Globus pallidus (tissue), 1 donor: ENCODE measurements around the gene CCDC71.

Source experiments
- DNase-seq: peaks from one replicate; pipeline ENCODE4 v3.0.0-alpha.2; 2015; ENCODE audit warnings: low spot score

Gene CCDC71

DNA sequence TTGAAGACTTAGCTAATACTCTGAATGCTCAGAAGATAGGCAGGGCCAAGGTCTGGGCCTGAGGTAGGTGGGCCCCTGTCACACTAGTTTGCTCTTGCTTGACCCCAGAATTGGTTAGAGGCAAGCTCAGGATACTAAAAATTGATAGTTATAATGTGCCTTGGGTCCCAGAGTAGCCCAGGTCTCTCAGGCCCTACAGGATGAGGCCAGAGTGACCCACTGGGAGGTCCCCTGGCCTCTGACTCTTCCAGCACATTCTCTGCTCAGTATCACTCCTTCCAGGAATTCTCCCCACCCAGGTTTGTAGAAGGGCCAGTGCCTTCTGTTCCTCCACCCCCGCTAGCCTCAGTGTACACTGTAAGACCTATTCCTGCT lies 4.6 kb upstream of the CCDC71 start:
- DNase-seq, result no peak

DNA sequence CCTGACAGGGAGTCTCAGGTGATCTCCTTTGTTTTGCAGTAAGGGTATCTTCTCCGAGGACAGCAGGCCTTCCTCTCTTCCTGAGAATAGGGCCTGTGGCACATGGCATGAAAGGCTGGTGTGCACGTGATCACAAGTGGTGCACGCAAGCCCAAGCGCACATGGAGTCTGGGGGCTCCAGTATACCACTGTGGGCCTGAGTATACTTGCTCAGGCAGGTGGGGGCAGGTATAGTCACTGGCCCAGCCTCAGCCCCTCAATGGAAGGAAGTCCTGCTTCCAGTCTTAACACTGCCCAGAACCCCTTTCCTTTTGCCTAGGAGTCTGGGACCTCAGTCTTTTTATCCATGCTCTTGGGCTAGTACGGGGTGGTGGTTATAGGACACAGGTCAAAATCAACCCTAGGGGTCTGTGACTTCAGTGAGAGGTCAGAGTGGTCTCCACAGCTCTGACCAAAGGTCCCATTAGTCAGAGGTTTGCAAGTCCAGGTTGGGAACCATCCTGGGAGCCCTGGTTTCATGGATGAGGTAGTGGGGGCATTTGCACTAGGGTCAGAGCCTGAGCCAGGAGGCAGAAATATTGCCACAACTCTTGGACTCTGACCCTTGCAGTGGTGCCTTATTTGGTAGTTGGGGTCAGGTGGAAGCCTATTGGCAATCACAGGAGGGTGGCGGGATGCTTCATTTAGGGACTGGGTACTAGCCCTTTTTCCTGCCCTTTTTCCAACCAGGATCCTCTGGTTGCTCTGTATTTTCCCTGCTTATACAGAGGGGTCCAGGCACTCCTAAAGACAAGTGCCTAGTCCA lies 823 bp upstream of the CCDC71 start:
- DNase-seq, result no peak

DNA sequence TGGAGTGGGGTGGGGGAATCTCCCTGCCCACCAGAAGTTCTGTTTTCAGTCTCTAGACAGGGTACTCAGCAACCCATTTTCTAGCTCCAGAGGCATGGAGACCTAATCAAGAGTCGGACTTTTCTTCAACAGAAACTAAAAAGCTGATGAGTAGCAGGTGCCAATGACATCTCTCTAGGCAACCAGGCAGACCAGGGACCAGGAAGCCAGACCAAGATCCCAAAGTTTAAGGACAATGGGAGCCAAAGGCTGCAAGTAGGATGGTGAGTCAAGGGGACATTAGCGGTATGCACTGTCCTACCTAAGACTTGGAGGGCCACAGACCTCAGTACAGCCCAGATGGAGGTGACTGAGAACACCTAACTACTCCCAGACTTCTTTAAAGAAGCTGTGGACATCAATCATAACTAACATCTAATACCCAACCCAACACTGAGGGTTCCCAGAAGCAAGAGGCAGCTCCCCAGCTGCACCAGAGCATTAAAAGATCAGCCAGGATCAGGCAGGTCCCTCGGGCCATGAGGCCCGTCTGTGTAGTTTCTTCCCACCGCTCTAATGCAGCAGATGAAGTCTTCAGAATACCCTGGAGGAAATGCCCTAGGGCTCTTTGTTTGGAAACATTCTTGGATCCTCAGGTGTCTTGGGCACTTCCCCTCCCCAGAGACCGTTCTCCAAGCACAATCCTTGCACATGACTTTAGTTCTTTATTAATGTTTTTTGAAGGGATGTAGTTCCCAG lies 979 bp downstream of the CCDC71 start:
- no peak for DNase-seq

DNA sequence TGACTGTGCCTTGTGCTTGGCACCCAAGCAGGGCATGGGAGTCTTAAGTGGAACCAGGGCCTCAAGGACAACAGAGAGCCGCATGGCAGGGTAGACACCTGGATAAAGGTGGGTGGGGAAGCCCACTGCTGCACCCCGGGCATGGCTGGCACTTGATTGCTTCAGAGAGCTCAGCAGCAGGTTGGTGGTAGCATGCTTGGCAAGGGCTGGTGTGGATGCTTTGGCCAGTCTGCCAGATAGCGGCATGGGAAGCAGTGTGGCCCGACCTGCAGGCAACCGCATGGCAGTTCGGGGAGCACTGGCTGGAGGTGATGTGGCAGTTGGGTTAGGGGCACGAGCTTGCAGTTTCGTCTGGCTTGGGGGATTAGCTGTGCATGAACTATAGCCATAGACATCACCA lies 2.5 kb downstream of the CCDC71 start:
- no peak for DNase-seq

DNA sequence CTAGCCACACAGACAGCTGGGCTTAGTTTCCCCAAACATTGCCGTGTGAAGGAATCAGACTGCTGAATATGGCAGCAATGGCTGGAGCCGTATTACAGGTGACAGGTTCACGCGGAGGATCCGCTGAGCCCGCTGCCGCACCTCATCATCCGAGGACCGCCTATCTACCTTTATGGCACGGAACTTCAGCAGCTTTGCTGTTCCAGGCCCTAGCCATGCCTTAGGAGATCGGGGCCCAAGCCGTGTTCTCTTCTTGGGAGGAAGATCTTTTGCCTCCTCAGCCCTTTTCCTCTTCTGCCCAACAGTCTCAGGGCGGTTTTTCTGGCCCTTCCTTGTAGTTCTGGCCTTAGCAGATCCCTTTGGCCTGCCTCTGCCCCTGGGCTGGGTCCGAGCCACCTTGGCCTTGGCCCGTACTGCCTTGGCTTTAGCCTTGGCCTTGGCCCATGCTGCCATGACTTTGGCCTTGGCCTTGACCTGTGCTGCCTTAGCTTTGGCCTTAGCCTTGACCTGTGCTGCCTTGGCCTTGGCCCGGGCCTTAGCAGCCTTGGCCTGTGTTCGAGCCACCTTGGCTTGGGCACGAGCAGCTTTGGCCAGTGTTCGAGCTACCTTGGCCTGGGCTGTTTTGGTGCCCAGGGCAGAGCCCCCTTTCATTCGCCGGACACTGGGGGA lies 3.2 kb downstream of the CCDC71 start:
- no peak for DNase-seq

DNA sequence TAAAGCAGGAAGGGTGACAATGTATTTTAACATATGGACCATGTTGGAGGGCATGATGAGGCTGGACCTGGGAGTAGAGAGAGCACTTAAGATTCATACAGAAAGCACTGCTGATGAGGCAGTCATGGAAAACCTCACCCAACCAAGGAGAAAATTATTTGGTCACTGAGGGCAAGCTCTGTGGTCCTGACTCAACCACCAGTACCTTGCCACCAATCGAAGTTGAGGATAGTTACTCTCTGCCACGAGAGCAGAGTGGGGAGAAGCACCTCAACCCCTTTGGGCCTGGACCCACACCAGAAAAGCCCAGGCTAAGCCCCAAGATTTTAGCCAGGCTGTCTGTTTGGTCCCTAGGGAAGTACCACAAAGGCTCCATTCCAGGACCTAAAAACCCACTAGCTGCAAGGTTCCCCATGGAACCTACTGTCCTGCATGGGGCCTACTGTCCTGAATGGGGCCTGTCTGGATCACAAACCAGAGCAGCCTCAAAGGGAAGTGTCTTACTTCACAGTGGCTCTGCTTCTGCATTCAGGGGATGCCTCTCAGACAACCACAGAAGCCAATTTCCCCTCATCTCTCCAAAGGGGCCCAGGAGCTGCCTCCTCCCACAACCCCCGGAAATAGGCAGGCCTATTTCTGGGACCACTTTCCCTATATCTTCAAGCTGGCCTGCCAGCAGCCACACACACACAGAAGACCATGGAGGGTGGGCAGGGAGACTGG lies 4.2 kb downstream of the CCDC71 start:
- peak; percentile 31 for DNase-seq

DNA sequence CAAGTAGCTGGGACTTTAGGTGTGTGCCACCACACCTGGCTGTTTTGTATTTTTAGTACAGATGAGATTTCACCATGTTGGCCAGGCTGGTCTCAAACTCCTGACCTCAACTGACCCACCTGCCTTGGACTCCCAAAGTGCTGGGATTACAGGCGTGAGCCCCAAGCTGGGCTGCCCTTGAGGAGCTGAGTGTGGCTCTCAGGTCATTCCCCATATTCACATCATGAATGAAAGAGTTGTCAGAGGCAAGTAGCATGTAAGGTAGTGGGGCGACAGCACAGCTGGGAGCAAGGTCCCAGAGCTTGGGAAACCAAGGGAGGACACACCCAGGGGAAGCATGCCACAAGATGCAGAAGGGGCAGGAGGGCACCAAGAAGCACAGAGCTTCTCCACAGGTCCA lies 4.9 kb downstream of the CCDC71 start:
- DNase-seq, result no peak

DNA sequence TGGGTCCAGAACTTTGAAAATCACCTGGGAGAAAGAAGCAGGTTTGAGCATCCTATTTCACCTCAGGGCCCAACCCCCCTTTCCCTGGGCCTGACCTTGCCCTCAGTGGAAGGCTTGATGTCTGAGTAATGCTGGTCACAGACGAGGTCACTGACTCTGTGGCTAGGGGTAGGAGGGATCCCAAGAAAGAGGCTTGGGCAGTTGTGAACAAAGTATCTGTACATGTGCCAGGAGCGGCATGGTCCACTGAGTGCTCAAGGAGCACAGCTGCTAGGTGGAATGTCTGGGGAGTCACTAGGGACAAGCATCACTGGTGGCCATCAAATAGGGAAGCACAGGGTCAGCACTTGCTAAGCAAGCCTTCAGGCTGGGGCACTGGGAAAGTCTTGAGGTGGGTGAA lies 7.3 kb downstream of the CCDC71 start:
- no peak for DNase-seq

DNA sequence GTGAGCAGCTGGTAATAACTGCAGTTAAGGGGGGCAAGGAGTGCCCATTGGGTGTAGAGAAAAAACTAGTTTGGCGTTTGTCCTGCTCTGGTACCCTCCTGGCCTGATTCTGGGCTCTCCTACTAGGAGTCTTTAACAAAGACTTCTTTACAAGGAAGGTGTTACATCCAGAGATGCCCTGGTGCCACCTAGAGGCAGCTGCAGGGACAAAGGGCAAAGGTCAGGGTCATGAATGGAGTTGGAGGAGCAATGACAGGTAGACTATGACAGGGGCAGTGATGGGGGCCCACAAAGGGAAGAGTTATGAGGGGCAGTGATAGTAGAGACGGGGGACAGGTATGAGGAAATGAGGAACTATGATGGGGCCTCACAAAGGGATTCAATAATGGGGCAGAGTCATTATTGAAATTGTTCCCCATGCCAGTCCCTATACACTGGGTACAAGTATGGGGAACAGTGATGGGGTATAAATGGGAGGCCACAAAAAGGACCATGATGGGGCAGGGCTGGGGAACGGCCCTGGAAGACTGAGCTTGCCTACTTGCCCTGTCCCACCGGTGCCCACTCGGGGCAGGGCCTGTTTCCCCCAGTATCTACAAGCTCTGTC lies 7.9 kb downstream of the CCDC71 start:
- no peak for DNase-seq

DNA sequence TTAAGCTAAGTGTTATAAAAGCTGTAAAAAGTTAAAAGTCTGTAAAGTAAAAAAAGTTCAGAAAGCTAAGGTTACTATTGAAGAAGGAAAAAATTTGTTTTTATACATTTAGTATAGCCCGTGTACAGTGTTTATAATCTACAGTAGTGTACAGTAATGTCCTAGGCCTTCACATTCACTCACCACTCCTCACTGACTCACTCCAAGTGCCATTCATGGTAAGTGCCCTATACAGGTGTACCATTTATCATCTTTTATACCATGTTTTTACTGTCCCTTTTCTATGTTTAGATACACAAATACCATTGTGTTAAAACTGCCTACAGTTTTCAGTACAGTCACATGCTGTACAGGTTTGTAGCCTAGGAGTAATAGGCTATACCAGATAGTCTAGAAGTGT lies 8.8 kb downstream of the CCDC71 start:
- DNase-seq, result no peak

DNA sequence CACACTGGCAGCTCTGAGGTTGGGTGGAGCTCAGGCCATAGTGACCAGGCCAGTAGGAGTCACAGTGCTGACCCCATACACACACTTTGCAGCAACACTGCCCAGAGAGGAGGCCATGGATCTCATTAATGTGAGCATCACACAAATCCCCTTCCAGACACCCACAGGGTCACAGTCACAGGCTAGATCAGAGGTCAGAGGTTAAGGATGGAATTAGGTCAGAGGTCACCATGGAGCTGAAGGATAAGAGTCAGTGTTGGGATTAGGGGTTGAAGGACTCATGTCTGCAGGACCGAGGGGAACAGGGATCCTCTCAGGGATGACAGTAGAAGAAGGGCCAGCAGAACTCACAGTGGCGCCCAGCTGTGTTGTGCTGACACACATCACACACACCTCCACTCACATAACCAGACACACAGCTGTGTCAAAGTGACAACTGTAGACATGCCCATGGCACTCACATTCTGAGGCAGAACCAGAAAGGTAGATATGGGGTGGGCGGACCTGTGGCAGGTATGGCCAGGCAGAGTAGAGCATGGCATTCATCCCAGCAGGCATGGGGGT lies 12.7 kb downstream of the CCDC71 start:
- DNase-seq, result no peak

DNA sequence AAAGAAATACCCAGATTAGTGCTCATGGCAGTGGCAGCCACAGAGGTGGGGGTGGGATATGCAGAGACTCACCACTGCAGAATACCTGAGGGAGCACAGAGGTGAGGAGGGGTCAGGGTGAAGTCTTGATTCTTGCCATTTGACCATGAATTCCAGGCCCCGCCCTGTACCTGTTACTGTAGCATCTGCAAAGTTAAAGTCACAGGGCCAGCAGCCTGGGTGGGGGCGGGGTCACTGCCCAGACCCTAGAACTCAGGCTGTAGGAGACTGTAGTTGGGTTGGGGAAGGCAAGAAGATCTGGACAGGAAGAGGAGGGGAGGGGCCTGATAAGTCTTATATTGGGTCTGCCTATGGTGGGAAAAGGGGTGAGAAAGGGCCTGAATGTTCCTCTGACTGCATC lies 14.5 kb downstream of the CCDC71 start:
- no peak for DNase-seq

DNA sequence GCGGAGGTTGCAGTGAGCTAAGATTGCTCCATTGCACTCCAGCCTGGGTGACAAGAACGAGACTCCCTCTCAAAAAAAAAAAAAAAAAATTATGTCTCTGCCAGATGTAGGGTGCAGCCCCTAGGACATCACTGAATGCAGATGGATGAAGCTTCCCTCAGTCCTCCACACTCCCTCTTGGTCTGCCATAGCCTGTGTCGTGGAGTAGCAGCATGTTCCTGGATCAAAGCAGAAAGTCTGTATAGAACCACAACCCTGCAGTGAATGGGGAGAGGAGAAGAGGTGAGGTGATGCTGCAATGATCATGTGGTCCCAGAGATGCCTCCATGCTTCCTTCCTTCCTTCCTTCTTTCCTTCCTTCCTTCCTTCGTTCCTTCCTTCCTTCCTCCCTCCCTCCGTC lies 18.0 kb downstream of the CCDC71 start:
- no peak for DNase-seq

DNA sequence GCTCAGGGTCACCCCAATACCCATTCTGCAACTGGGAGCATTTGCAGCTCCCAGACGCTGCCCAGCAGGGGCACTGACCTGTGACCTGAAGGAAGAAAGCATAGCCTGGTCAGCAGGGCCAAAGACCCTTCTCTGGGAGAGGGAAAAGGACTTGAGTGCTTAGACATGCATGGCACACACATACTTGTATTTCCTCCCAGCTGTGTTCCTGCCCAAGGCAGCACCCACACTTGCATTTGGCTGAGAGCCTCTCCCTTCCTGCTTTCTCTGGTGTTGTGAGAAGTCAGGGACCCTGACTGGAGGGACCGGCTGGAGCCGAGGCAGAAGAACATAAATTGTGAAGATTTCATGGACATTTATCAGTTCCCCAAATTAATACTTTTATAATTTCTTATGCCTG lies 26.1 kb downstream of the CCDC71 start:
- DNase-seq, result no peak

DNA sequence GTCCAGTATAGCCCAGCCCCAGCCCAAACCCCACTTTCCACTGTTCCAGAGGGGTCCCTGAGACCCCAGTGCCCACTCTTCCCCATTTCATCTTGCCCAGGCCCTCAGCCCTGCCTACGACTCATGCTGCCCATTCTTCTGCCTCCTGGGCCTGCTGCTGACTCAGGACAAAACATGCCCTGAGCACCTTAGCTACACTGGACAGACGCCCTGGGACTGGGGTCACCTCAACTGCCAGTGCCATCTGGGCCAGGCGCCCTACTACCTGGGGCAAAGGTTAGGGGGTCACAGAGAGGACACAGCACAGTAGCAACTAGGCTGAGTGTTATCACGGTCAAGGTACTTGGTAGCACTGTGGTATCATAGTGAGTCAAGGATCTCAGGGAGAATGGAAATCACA lies 30.6 kb downstream of the CCDC71 start:
- no peak for DNase-seq

DNA sequence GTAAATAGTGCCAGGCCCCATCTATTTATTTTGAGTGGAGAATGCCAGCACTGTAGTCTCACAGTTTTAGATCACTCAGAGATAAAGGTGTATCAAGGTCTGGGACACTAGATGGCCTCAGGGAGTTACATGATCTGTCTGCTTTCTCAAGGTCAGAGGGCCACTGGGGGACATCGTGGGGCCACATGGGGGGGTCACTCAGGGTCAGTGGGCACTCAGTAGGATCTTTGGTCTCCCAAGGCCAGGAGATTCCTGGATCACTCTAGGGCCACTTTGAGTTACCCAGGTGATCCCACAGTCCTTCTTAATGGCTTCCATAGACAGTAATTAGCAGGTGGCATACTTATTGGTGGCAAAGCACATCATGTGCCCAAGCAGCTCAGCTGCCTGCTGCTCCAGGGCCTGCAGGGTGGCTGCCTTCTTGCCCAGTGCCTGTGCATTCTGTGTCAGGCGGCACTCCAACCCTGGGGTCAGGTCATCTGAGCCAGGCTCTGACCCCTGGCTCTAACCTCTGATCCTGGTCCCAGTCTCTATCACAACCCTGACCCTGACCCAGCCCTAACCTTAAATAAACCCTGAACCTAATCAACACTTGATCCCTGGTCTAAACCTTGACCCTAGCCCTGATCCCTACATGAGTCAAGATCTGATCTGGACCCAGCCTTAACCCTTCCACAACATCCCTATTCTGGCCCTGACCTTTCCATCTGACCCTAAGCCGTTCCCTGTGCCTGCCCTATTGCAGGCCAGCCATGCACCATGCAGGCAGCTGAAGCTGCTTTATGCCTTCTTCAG lies 31.5 kb downstream of the CCDC71 start:
- no peak for DNase-seq

DNA sequence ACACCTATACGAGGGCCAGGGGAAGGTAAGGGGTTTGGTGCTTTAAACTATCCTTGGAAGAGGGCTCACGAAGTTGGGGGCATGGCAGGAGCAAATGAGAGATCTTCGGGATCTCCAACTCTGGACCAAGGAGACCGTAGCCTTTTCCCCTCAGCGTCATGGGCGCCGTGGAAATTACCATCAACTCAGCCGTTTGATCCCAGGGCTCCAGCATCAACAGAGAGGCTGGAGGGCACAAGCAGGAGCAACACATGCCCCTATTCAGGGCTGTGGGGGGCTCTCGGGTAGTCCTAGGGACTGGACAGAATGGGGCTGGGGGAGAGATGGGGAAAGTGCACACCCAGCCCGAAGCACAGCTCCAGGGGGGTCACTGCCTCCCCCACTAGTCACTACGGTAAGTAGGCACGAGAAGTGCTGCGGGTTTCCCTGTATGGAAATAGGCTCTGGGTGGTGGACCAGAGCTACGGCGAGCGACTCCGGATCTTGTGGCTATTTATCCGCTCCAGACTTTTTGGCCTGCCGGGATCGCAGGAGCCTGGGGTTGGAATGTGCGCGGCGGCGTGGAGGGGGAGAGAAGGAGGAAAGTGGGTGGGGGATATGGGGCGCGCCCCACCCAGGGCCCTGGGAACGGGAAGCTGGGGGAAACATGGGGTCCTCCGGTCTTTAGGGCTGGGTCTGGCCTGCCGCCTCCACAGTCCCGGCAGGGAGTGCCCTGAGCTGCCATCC lies 32.7 kb downstream of the CCDC71 start:
- DNase-seq, result peak; percentile 70

DNA sequence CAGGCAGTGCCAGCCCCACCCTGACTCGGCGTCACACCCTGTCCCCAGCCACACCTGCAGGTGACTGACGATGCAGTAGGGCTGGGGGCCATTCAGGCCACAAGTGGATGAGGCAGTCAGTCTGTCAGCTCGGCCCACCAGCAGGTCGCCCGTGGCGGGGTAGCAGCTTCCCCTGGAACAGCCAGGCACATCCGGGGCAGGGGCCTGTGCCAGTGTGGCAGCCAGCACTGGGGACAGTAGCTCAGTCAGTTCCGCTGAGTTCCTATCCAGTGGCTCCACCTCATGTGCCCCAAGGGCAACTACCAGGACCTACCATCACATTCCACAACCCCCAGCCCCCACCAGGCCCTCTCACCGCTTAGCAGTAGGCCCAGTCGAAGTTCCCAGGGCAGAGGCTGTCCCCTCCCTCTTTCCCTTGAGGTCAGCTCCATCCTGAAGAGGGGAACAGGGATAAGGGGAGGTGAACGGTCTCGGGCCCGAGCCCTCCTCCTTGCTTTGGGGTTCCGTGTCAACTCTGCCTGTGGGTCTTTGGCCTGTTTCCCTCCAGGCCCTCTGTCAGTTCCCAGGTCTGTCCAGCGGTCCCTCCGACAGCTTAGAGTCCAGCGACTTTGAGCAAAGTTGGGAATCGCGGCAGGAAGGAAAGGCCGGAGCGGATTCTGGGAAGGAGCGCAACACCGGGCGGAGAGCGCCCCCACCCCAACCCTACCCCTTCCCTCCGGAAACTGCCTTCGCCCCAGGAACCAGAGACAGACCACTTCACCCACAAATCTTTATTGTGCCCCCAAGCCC lies 33.5 kb downstream of the CCDC71 start, which contains the start of gene LAMB2:
TSS of gene LAMB2 (minus strand) at position 614 of the 789 bp plus-strand sequence. CDS start at position 431, 183 bp downstream.
- DNase-seq, result peak; percentile 60

DNA sequence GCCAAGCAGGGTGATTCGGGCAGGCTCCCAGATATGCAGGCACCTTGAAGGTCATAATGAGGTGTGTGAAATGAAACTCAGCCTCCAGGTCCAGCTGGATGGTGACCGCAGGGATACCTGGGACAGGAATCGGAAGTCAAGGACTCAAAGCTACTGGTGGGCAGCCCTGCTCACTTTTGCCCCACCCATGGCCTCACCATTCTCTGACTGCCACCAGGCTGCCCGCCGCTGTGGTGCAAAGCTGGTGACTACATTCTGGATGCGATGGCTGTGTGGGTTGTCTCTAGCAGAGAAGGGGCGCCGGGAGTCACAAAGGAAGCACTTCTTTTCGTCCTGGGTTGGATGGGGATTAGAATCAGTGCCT lies 34.1 kb downstream of the CCDC71 start:
- DNase-seq, result no peak
